Activated naive CD8-positive, alpha-beta T cell (primary cell): ENCODE data around the gene RHBDL1.

ENCODE experiments used
- H3K27ac Mint-ChIP-seq: one replicate; pipeline ENCODE4 v1.8.0; 2021; ENCODE audit warnings: mixed read lengths
- H3K27me3 Mint-ChIP-seq: one replicate; pipeline ENCODE4 v1.8.0; 2021; ENCODE audit warnings: mixed read lengths
- H3K36me3 Mint-ChIP-seq: one replicate; pipeline ENCODE4 v1.8.0; 2021; ENCODE audit warnings: mixed read lengths
- H3K4me1 Mint-ChIP-seq: one replicate; pipeline ENCODE4 v1.8.0; 2021; ENCODE audit warnings: low read depth, mixed read lengths
- H3K4me3 Mint-ChIP-seq: one replicate; pipeline ENCODE4 v1.8.0; 2021; ENCODE audit warnings: mild to moderate bottlenecking, mixed read lengths
- H3K9me3 Mint-ChIP-seq: one replicate; pipeline ENCODE4 v1.8.0; 2021; ENCODE audit warnings: low read depth, mixed read lengths

The RHBDL1 gene

GRCh38 chr16:726438-727290 lies 51.2 kb downstream of the RHBDL1 start, which contains the start of the genes CCDC78 and HAGHL:
Gene CCDC78 (minus strand): TSS chr16:726443. CDS start chr16:726367, 76 bp downstream.
Gene HAGHL (plus strand): TSS chr16:727106. CDS start chr16:727510, 404 bp downstream.
- Mint-ChIP-seq H3K36me3 (no peaks in the 10 kb centered on the region), H3K4me3 (peak within 1 kb of the TSS; percentile 69), H3K27me3 (no peaks in the 10 kb centered on the region), H3K4me1 (peaks cover 10% of the 10 kb centered on the region), H3K9me3 (no peaks in the 10 kb centered on the region), H3K27ac (no peak within 1 kb of the TSS)

- Mint-ChIP-seq H3K4me3 (peak overlapping the region; percentile 47), H3K9me3 (no peaks in the 10 kb centered on the region), H3K27ac (no peak overlapping the region)
These were observed 52.0 kb downstream of the RHBDL1 start for GRCh38 chr16:727291-727977.

More at GRCh38 chr16:727291-727977, 52.0 kb downstream of the RHBDL1 start:
- peaks cover 10% of the 10 kb centered on the region for H3K4me1 Mint-ChIP-seq
- no peaks in the 10 kb centered on the region for H3K27me3 Mint-ChIP-seq
- H3K36me3 Mint-ChIP-seq: no peaks in the 10 kb centered on the region
